Right atrium auricular region (tissue), 2 donors: ENCODE data around the gene MAGED2. TPM values are rescaled to one million over a fixed set of nuclear protein-coding genes. Genes with fewer than 3 reads are reported as not detected.

ENCODE experiments used
- DNase-seq: peaks from one replicate; pipeline ENCODE4 v3.0.0-alpha.2; 2019; ENCODE audit warnings: low spot score
- H3K27ac ChIP-seq, 2 donors: fragments of 200-600 bp; sonication (generic); 1 replicate in 1 of 2; 2 replicates in 1 of 2; pipeline ENCODE4 v1.5.1; 2016 to 2019
- H3K27me3 ChIP-seq, 2 donors: fragments of 200-600 bp; sonication (generic); one replicate each; pipeline versions ENCODE4 v1.5.1 to v1.6.0; 2017 to 2019
- H3K36me3 ChIP-seq: fragments of 200-600 bp; sonication (generic); one replicate; pipeline ENCODE4 v1.5.1; 2016
- H3K4me1 ChIP-seq, 2 donors: fragments of 200-600 bp; sonication (generic); one replicate each; pipeline versions ENCODE4 v1.5.1 to v1.6.0; 2017 to 2019
- H3K4me3 ChIP-seq, 2 donors: fragments of 200-600 bp; sonication (generic); 1 replicate in 1 of 2; 2 replicates in 1 of 2; pipeline ENCODE4 v1.5.1; 2017 to 2019; ENCODE audit warnings: mild to moderate bottlenecking in 1 of 2, moderate library complexity in 1 of 2
- H3K9me3 ChIP-seq, 2 donors: fragments of 200-600 bp; sonication (generic); one replicate each; pipeline ENCODE4 v1.5.1; 2019
- total RNA-seq, 2 donors: library from RNA; depleted of rRNA; stranded (reverse); fragments of >200 nt; gene quantifications; one replicate each; pipeline ENCODE4 v1.1.0, GENCODE V29; 2016
- TF ChIP-seq, protein P1 (sequence below), 2 donors: fragments of 200-600 bp; sonication (generic); IDR thresholded peaks; one replicate each; pipeline ENCODE4 v1.5.1; 2019; ENCODE audit warnings: antibody characterized with exemption in 2 of 2

MAGED2 gene
- total RNA-seq, 2 donors from 2014 or later: 124 to 131 TPM

DNA sequence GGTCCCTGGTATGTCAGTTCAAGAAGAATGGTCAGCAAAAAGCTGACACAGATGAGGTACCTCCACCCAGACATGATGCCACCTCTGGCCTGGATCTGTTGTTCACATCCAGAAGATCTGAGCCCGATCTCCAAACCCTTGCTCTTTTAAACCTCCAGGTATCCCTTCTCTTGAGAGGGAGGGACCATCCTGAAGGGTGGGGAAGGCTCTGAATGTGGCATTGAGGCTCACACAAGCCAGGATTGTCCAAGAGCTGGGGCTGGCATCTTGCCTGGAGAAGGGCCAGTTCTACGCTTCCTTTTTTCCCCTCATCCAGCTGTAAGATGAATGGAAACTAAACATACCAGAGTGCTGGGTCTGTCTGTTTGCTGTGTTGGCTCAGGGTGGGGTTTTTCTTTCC lies 9.4 kb upstream of the MAGED2 start, which contains the start of gene ITIH6:
Gene ITIH6 (minus strand): TSS at position 119 of the 400 bp plus-strand sequence. CDS start 45 bp downstream, at position 74.
- no peaks in the 10 kb centered on the region for H3K9me3 ChIP-seq
- no peak for DNase-seq
- TF ChIP-seq, protein P1, sequence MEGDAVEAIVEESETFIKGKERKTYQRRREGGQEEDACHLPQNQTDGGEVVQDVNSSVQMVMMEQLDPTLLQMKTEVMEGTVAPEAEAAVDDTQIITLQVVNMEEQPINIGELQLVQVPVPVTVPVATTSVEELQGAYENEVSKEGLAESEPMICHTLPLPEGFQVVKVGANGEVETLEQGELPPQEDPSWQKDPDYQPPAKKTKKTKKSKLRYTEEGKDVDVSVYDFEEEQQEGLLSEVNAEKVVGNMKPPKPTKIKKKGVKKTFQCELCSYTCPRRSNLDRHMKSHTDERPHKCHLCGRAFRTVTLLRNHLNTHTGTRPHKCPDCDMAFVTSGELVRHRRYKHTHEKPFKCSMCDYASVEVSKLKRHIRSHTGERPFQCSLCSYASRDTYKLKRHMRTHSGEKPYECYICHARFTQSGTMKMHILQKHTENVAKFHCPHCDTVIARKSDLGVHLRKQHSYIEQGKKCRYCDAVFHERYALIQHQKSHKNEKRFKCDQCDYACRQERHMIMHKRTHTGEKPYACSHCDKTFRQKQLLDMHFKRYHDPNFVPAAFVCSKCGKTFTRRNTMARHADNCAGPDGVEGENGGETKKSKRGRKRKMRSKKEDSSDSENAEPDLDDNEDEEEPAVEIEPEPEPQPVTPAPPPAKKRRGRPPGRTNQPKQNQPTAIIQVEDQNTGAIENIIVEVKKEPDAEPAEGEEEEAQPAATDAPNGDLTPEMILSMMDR (IDR thresholded peaks at IDR 0.05): no peak

DNA sequence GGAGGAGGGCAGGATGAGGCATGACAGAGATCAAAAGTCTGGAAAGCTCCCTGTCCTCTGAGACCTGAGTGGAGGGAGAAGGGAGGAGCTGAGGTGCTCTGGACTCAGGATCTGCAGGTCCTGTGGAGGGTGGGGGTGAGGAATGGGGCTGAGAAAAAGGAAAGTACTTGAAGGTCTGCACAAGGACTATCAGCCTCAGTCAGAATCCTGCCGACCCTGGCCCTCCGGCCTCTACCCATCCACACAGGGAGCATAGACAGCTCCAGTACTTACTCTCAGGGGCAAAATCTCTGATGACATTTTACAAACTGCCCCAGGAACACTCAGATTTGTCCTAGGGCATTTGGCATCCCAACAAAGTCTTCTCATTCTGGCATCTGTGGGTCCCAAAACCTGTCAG lies 8.5 kb upstream of the MAGED2 start:
- no peaks in the 10 kb centered on the region for H3K27me3 ChIP-seq
- TF ChIP-seq, protein P1 (IDR thresholded peaks at IDR 0.05): no peak
- no peaks in the 10 kb centered on the region for H3K9me3 ChIP-seq
- H3K27ac ChIP-seq: no peak overlapping the region
- H3K4me1 ChIP-seq: no peaks in the 10 kb centered on the region
- no peaks in the 10 kb centered on the region for H3K36me3 ChIP-seq
- DNase-seq: no peak
- no peak overlapping the region for H3K4me3 ChIP-seq

More for the DNA sequence above, 9.4 kb upstream of the MAGED2 start, which contains the start of gene ITIH6:
- Histone ChIP-seq H3K4me3 (no peak within 1 kb of the TSS), H3K27me3 (no peaks in the 10 kb centered on the region), H3K36me3 (no peaks in the 10 kb centered on the region), H3K27ac (no peak within 1 kb of the TSS), H3K4me1 (no peaks in the 10 kb centered on the region)

DNA sequence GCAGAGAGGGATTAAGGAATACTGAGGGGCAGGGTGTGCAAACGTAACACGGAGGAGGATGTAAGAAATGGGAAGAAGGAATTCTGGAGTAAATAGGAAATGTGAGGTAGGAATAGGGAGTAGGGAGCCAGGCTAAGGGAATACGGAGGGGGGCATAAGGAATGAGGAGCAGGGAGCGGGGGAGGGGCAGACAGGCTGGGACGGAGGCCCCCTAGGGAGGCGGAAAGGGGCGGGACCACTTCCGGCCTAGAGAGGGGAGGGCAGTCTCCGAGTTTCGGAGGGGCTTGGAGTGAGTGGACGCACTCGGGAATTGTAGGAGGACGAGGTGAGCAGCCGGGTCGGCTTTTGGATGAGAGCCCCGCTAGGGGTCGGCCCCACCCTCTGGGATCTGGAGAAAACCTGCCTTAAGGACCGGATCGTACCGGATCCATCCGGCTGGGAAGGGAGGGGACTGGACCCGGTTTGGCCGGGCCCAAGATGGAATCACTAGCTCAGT lies 612 bp downstream of the MAGED2 start:
- peak overlapping the region; percentile 66 to 81 for H3K4me3 ChIP-seq
- H3K36me3 ChIP-seq: peaks cover 26% of the 10 kb centered on the region
- no peak for DNase-seq
- peak overlapping the region; percentile 89 to 93 for H3K27ac ChIP-seq
- peaks cover 0 to 10% of the 10 kb centered on the region in 2 donors for H3K4me1 ChIP-seq
- TF ChIP-seq, protein P1 (IDR thresholded peaks at IDR 0.05): no peak
- H3K9me3 ChIP-seq: no peaks in the 10 kb centered on the region
- no peaks in the 10 kb centered on the region for H3K27me3 ChIP-seq

DNA sequence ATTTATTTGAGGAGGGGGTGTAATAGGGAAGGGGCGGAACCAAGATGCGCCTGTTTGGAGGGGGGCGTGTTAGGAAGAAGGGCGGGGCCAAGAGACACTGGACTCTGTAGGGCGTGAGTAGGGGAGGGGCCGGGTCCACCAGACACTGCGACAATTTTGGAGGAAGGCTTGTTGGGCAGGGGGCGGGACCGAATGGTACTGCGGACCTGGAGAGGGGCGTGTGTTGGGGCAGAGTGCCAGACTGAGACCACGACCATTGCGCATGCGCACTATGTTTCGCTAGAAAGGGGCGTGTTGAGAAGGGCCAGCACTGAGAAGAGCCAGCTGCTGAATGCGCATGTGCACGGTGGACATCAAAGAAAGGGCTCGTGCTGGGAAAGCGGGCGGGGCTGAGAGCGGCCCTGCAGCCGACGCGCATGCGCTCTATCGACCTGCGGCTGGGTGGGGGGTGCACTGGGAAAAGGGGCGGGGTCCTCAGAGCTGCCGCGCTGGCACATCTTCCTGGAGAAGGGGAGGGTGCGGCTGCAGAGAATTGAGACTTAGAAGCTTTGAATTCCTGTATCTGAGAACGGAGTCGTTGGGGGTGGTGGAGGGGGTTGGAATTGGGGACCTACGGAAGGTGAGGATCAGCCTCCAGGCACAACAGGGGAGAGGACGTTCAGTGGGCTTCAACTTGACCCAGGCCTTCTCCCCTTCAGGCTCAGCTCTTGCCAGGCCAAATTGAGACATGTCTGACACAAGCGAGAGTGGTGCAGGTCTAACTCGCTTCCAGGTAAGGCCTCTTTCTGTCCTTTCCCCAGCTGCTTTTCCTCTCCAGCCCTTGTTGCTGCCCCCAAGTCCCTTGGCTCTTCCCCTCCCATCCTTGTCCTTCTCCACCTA lies 1.3 kb downstream of the MAGED2 start:
- TF ChIP-seq, protein P1 (IDR thresholded peaks at IDR 0.05): no peak
- H3K9me3 ChIP-seq: no peaks in the 10 kb centered on the region
- H3K27ac ChIP-seq: peak overlapping the region; percentile 89 to 93
- DNase-seq: peak; percentile 92
- peaks cover 33% of the 10 kb centered on the region for H3K36me3 ChIP-seq
- no peaks in the 10 kb centered on the region for H3K27me3 ChIP-seq
- peak overlapping the region; percentile 66 to 81 for H3K4me3 ChIP-seq
- peaks cover 0 to 10% of the 10 kb centered on the region in 2 donors for H3K4me1 ChIP-seq

DNA sequence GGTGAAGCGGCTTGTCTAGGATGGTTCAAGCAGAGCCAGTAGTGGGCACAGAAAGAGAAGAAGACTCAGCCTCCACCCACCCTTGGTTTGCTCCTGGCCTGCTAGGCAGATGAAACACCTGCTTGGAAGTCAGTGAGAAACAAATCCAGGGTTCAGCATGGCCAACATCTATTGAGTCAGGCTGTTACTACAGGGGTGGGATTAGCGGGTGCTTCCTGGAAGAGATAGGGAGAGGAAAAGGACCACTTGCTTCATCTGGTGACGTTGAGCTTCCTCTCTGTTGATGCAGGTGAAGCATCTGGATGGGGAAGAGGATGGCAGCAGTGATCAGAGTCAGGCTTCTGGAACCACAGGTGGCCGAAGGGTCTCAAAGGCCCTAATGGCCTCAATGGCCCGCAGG lies 3.0 kb downstream of the MAGED2 start:
- H3K4me1 ChIP-seq: peaks cover 0 to 10% of the 10 kb centered on the region in 2 donors
- TF ChIP-seq, protein P1 (IDR thresholded peaks at IDR 0.05): no peak
- H3K27me3 ChIP-seq: no peaks in the 10 kb centered on the region
- no peak overlapping the region for H3K4me3 ChIP-seq
- no peaks in the 10 kb centered on the region for H3K9me3 ChIP-seq
- H3K36me3 ChIP-seq: peaks cover 50% of the 10 kb centered on the region
- no peak overlapping the region for H3K27ac ChIP-seq
- DNase-seq: no peak
